K562 (cell line): Measurements from ENCODE around the gene DTYMK. TPM values are rescaled to one million over a fixed set of nuclear protein-coding genes. Genes with fewer than 3 reads are reported as not detected.

Experiments
- CBFA2T3 ChIP-seq: fragments of 450-650 bp; IDR thresholded peaks from 2 replicates; pipeline ENCODE4 v1.6.1; 2017
- DPF2 ChIP-seq: fragments of 450-650 bp; IDR thresholded peaks from 2 replicates; pipeline ENCODE4 v1.6.1; 2016
- IRF2 ChIP-seq: sonication (generic); formaldehyde crosslinking; IDR thresholded peaks from 2 replicates; pipeline ENCODE4 v1.8.1; 2022; ENCODE audit warnings: mild to moderate bottlenecking, missing genetic modification reagents
- KDM2B ChIP-seq: fragments of 250-450 bp; sonication (Bioruptor Pico); IDR thresholded peaks from 2 replicates; pipeline ENCODE4 v1.8.0; 2021; ENCODE audit warnings: mild to moderate bottlenecking, moderate library complexity
- MCM5 ChIP-seq: fragments of 450-650 bp; IDR thresholded peaks from 2 replicates; pipeline ENCODE4 v1.6.1; 2016; ENCODE audit warnings: low read depth
- PKNOX1 ChIP-seq: fragments of 450-650 bp; IDR thresholded peaks from 2 replicates; pipeline ENCODE4 v1.6.1; 2016
- POU5F1 ChIP-seq: fragments of 150-350 bp; IDR thresholded peaks from 2 replicates; pipeline ENCODE4 v1.6.1; 2014; ENCODE audit warnings: borderline replicate concordance, low read length, low read depth, mild to moderate bottlenecking; ENCODE audit not compliant: partially characterized antibody
- PRDM10 ChIP-seq: fragments of 450-650 bp; IDR thresholded peaks from 2 replicates; pipeline ENCODE4 v1.6.1; 2018; ENCODE audit not compliant: partially characterized antibody
- PRMT5 ChIP-seq: sonication (generic); formaldehyde crosslinking; IDR thresholded peaks from 2 replicates; pipeline ENCODE4 v1.5.0; 2020; ENCODE audit warnings: missing genetic modification reagents
- SETDB1 ChIP-seq: IDR thresholded peaks from one replicate; pipeline ENCODE4 v1.6.1; 2012; ENCODE audit warnings: low read length, control low read depth, inconsistent platforms
- SMARCB1 ChIP-seq: IDR thresholded peaks from 2 replicates; pipeline ENCODE4 v1.6.1; 2011; ENCODE audit warnings: improper control_type of control experiment, low read depth; ENCODE audit not compliant: insufficient read length
- TAL1 ChIP-seq: fragments of 450-650 bp; IDR thresholded peaks from 2 replicates; pipeline ENCODE4 v1.6.1; 2016; ENCODE audit warnings: mild to moderate bottlenecking
- TEAD4 ChIP-seq, 2 experiments: sonication (generic) in 1 of 2; formaldehyde crosslinking in 1 of 2; IDR thresholded peaks; 2 replicates each; pipeline versions ENCODE4 v1.6.1 to v1.8.0; 2012 to 2022; ENCODE audit warnings: borderline replicate concordance in 1 of 2, inconsistent platforms in 1 of 2, low read length in 1 of 2, mild to moderate bottlenecking in 1 of 2, missing genetic modification reagents in 1 of 2
- TRIM24 ChIP-seq, 2 experiments: fragments of 450-650 bp; IDR thresholded peaks; 2 replicates each; pipeline ENCODE4 v1.6.1; 2016
- ZNF124 ChIP-seq: sonication (generic); formaldehyde crosslinking; IDR thresholded peaks from 2 replicates; pipeline ENCODE4 v1.8.1; 2022; ENCODE audit warnings: missing genetic modification reagents
- ZNF134 ChIP-seq: fragments of 250-450 bp; sonication (Bioruptor Pico); conservative IDR thresholded peaks from 2 replicates; pipeline ENCODE4 v1.4.0; 2020
- polyA plus RNA-seq, 8 experiments: library from polyadenylated mRNA; depleted of rRNA in 4 of 8; stranded (reverse) in 5 of 8; unstranded in 3 of 8; fragments of >200 nt; fragmentation: Nextera tagmentation in 2 of 8; fragmentation: Illumina TruSeq in 1 of 8; extraction: Ambion mirVana in 2 of 8; extraction: Trizol in 1 of 8; gene quantifications; 2 replicates each; pipeline versions ENCODE4 v1.2.1 to v1.2.3, GENCODE V29; 2011 to 2014; ENCODE audit warnings: inconsistent platforms in 1 of 8, missing spikeins in 1 of 8
- total RNA-seq, 7 experiments: library from RNA; depleted of rRNA in 6 of 7; stranded (reverse); fragments of >200 nt in 6 of 7; fragmentation: Illumina TruSeq in 2 of 7; extraction: Trizol in 2 of 7; gene quantifications; 2 replicates each; pipeline versions ENCODE4 v1.2.1 to v1.2.3, GENCODE V29; 2011 to 2021; ENCODE audit warnings: low replicate concordance in 1 of 7
- TF ChIP-seq, protein P1 (sequence below): sonication (generic); IDR thresholded peaks from 2 replicates; pipeline ENCODE4 v1.6.1; 2016
- TF ChIP-seq, protein P2 (sequence below): fragments of 250-450 bp; sonication (Bioruptor Pico); IDR thresholded peaks from 2 replicates; pipeline ENCODE4 v1.4.0; 2020

Gene DTYMK
- total and polyA plus RNA-seq, 9 of the 15 experiments (the other 6 are each of a cell fraction or from before 2014, with no cell fraction given), result 8.2 to 85.0 (median 47.9) TPM

DNA sequence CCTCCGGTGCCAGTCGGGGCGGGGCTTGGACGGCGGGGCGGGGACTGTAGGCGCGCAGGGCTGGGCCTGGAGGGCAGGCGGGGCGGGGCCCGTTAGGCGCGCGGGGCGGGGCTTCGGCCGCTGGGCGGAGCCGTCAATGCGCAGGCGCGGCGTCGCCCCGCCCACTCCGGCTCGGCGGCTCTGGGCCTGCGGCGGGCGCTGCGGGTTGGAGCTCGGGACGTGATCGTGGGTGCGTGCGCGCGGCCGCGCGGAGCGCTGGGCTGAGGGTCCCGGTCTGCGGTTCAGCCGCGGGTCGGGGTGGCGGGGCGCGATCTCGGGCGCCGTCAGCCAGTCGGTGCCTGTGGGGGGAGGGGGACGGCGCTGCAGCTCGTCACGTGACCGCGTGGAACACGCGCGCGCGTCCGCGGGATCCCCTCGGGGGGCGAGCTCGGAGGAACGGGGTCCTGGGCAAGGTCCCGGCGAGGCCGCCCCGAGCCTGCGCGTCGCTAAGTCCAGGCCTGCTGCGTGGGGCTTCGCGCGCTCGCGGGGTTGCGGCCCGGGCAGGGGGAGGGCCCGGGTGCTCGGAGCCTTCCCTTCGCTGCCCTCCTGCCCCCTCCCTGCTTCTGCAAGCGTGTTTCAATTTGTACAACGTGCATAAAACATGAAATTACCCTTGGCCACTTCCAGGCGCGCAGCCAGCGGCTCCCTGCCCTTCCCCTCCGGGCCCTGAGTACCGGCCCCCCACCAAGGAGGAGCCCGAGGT, 48.0 kb upstream of the DTYMK start, which contains the start of gene D2HGDH (continued):
- TF ChIP-seq POU5F1 (no peak), KDM2B (CRISPR knock-in tag) (no peak), MCM5 (no peak), DPF2 (no peak), TEAD4 (IDR thresholded peaks at IDR 0.05; ENCODE audit: low read length) (no peak), TEAD4 (CRISPR knock-in tag; IDR thresholded peaks at IDR 0.05; ENCODE audit: borderline replicate concordance) (no peak), SETDB1 (no peak), TRIM24 (IDR thresholded peaks at IDR 0.05) (no peak), TAL1 (no peak), IRF2 (CRISPR knock-in tag) (no peak), SMARCB1 (no peak), ZNF134 (CRISPR knock-in tag) (no peak), PKNOX1 (no peak), PRDM10 (no peak), ZNF124 (CRISPR knock-in tag) (no peak), PRMT5 (CRISPR knock-in tag) (no peak), CBFA2T3 (no peak)
- TF ChIP-seq, protein P1, sequence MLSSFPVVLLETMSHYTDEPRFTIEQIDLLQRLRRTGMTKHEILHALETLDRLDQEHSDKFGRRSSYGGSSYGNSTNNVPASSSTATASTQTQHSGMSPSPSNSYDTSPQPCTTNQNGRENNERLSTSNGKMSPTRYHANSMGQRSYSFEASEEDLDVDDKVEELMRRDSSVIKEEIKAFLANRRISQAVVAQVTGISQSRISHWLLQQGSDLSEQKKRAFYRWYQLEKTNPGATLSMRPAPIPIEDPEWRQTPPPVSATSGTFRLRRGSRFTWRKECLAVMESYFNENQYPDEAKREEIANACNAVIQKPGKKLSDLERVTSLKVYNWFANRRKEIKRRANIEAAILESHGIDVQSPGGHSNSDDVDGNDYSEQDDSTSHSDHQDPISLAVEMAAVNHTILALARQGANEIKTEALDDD, result no peak
- TF ChIP-seq, protein P2, sequence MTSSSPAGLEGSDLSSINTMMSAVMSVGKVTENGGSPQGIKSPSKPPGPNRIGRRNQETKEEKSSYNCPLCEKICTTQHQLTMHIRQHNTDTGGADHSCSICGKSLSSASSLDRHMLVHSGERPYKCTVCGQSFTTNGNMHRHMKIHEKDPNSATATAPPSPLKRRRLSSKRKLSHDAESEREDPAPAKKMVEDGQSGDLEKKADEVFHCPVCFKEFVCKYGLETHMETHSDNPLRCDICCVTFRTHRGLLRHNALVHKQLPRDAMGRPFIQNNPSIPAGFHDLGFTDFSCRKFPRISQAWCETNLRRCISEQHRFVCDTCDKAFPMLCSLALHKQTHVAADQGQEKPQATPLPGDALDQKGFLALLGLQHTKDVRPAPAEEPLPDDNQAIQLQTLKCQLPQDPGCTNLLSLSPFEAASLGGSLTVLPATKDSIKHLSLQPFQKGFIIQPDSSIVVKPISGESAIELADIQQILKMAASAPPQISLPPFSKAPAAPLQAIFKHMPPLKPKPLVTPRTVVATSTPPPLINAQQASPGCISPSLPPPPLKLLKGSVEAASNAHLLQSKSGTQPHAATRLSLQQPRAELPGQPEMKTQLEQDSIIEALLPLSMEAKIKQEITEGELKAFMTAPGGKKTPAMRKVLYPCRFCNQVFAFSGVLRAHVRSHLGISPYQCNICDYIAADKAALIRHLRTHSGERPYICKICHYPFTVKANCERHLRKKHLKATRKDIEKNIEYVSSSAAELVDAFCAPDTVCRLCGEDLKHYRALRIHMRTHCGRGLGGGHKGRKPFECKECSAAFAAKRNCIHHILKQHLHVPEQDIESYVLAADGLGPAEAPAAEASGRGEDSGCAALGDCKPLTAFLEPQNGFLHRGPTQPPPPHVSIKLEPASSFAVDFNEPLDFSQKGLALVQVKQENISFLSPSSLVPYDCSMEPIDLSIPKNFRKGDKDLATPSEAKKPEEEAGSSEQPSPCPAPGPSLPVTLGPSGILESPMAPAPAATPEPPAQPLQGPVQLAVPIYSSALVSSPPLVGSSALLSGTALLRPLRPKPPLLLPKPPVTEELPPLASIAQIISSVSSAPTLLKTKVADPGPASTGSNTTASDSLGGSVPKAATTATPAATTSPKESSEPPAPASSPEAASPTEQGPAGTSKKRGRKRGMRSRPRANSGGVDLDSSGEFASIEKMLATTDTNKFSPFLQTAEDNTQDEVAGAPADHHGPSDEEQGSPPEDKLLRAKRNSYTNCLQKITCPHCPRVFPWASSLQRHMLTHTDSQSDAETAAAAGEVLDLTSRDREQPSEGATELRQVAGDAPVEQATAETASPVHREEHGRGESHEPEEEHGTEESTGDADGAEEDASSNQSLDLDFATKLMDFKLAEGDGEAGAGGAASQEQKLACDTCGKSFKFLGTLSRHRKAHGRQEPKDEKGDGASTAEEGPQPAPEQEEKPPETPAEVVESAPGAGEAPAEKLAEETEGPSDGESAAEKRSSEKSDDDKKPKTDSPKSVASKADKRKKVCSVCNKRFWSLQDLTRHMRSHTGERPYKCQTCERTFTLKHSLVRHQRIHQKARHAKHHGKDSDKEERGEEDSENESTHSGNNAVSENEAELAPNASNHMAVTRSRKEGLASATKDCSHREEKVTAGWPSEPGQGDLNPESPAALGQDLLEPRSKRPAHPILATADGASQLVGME (CRISPR knock-in tag), result no peak
